Endothelial cell of umbilical vein (primary cell): Measurements from ENCODE around the gene QSER1. TPM values are rescaled to one million over a fixed set of nuclear protein-coding genes. Genes with fewer than 3 reads are reported as not detected.

Experiments used
- BruUV-seq: library from RNA; stranded (reverse); fragments of 400-500 nt; replicated peaks from 2 replicates; lab custom pipeline; 2021; lab: Mats Ljungman, UMichigan
- CTCF ChIA-PET: fragments of 300-600, 350-600 bp; sonication (Branson Sonifier 250); formaldehyde crosslinking; loops from one replicate; lab custom pipeline; 2021; ENCODE audit warnings: antibody characterized with exemption, inconsistent platforms; lab: Charles Lee
- POLR2A ChIA-PET: fragments of 300-600, 350-600 bp; sonication (Branson Sonifier 250); formaldehyde crosslinking; loops from one replicate; lab custom pipeline; 2021; ENCODE audit warnings: antibody characterized with exemption, inconsistent platforms; lab: Charles Lee
- DNase-seq: peaks from one replicate; pipeline ENCODE4 v3.0.0-alpha.2; 2011; ENCODE audit warnings: low read depth, low spot score
- FAIRE-seq: peaks from 2 replicates; lab custom pipeline; 2011; peaks lifted over from hg19 to GRCh38; lab: Jason Lieb, UNC
- H2AFZ ChIP-seq: 2 replicates; pipeline ENCODE4 v1.6.0; 2012; ENCODE audit warnings: low read depth, low read length, control low read depth, inconsistent platforms
- H3K27ac ChIP-seq: 2 replicates; pipeline ENCODE4 v1.5.1; 2011; ENCODE audit warnings: low read depth, mild to moderate bottlenecking, control low read depth, low read length, moderate library complexity; ENCODE audit not compliant: insufficient read depth
- H3K27me3 ChIP-seq, 2 experiments: 2 replicates each; pipeline versions ENCODE4 v1.6.0 to v1.6.1; 2011; ENCODE audit warnings: low read length in 2 of 2, mixed read lengths in 1 of 2; ENCODE audit not compliant: control insufficient read depth in 2 of 2, insufficient read depth in 2 of 2
- H3K36me3 ChIP-seq, 2 experiments: 2 replicates in 1 of 2; 3 replicates in 1 of 2; pipeline ENCODE4 v1.5.1; 2011; ENCODE audit warnings: low read length in 2 of 2, mild to moderate bottlenecking in 1 of 2, moderate library complexity in 1 of 2; ENCODE audit not compliant: control insufficient read depth in 2 of 2, insufficient read depth in 2 of 2; ENCODE audit errors: extremely low read depth in 1 of 2
- H3K4me1 ChIP-seq: 3 replicates; pipeline ENCODE4 v1.5.1; 2011; ENCODE audit warnings: mild to moderate bottlenecking, low read length; ENCODE audit not compliant: control insufficient read depth, insufficient read depth; ENCODE audit errors: extremely low read depth
- H3K4me2 ChIP-seq: 2 replicates; pipeline ENCODE4 v1.6.1; 2011; ENCODE audit warnings: low read length, control low read depth, mixed read lengths; ENCODE audit not compliant: insufficient read depth
- H3K4me3 ChIP-seq, 3 experiments: fragments of 200-600 bp in 1 of 3; sonication (generic), shearing (Covaris generic) in 1 of 3; replicated peaks in 1 of 3; 2 replicates each; pipeline ENCODE4 v1.5.1; 2011 to 2016; ENCODE audit warnings: control low read depth in 3 of 3, low read length in 3 of 3, mild to moderate bottlenecking in 2 of 3, inconsistent platforms in 1 of 3, low read depth in 1 of 3, moderate library complexity in 1 of 3; ENCODE audit not compliant: insufficient read depth in 1 of 3
- H3K79me2 ChIP-seq: 2 replicates; pipeline ENCODE4 v1.6.0; 2012; ENCODE audit warnings: low read length, inconsistent platforms; ENCODE audit not compliant: control insufficient read depth, insufficient read depth
- H3K9ac ChIP-seq: replicated peaks from 2 replicates; pipeline ENCODE3; 2011; ENCODE audit warnings: low read length, control low read depth; ENCODE audit not compliant: insufficient read depth; ENCODE audit errors: extremely low read depth
- H3K9me1 ChIP-seq: replicated peaks from 3 replicates; pipeline ENCODE4 v1.6.0; 2011; ENCODE audit warnings: mild to moderate bottlenecking, low read length; ENCODE audit not compliant: control insufficient read depth, insufficient read depth; ENCODE audit errors: extremely low read depth
- H3K9me3 ChIP-seq: replicated peaks from 2 replicates; pipeline ENCODE4 v1.5.1; 2012; ENCODE audit warnings: low read length, inconsistent platforms; ENCODE audit not compliant: control insufficient read depth, insufficient read depth
- H4K20me1 ChIP-seq: replicated peaks from 2 replicates; pipeline ENCODE3; 2011; ENCODE audit warnings: mild to moderate bottlenecking, low read length; ENCODE audit not compliant: control insufficient read depth, insufficient read depth; ENCODE audit errors: extremely low read depth
- EZH2 ChIP-seq: IDR thresholded peaks from 2 replicates; pipeline ENCODE4 v1.6.1; 2012; ENCODE audit warnings: borderline replicate concordance, low read depth, mild to moderate bottlenecking, moderate library complexity, low read length, inconsistent platforms; ENCODE audit not compliant: severe bottlenecking
- FOS ChIP-seq: IDR thresholded peaks from 2 replicates; pipeline ENCODE4 v1.6.1; 2011; ENCODE audit warnings: mild to moderate bottlenecking, low read length, moderate library complexity, borderline replicate concordance; ENCODE audit not compliant: insufficient read depth
- GATA2 ChIP-seq: IDR thresholded peaks from 2 replicates; pipeline ENCODE4 v1.7.0; 2011; ENCODE audit warnings: low read depth, mild to moderate bottlenecking, moderate library complexity, mixed read lengths, low read length; ENCODE audit not compliant: insufficient read length, insufficient read depth
- JUN ChIP-seq: IDR thresholded peaks from 2 replicates; pipeline ENCODE4 v1.6.1; 2011; ENCODE audit warnings: borderline replicate concordance, low read depth; ENCODE audit not compliant: insufficient read length, insufficient read depth
- POLR2A ChIP-seq: IDR thresholded peaks from 2 replicates; pipeline ENCODE4 v1.6.1; 2012; ENCODE audit warnings: low read depth, mild to moderate bottlenecking, control low read depth, low read length
- POLR2AphosphoS5 ChIP-seq: IDR thresholded peaks from 2 replicates; pipeline ENCODE4 v1.6.1; 2012; ENCODE audit warnings: low read depth, mild to moderate bottlenecking, control low read depth, low read length, moderate library complexity; ENCODE audit not compliant: insufficient read depth
- dilution Hi-C: fragments of 300-500 bp; cut with MboI; formaldehyde crosslinking; loops from one replicate; pipeline ENCODE4 v1.15.0; 2019; ENCODE audit warnings: low sequenced_read_pairs; ENCODE audit not compliant: extremely low pct_ligation_motif_present
- intact Hi-C: fragments of 100-400 bp; cut with micrococcal nuclease; formaldehyde crosslinking; loops from one replicate; pipeline ENCODE4 v1.10.0; 2022
- polyA plus RNA-seq, 4 experiments: library from polyadenylated mRNA; depleted of rRNA in 3 of 4; stranded (reverse) in 3 of 4; unstranded in 1 of 4; fragments of >200 nt; gene quantifications; 2 replicates each; pipeline versions ENCODE4 v1.2.1 to v1.2.3, GENCODE V29; 2011 to 2012; ENCODE audit warnings: missing spikeins in 1 of 4
- total RNA-seq: library from RNA; stranded (reverse); gene quantifications from 2 replicates; pipeline ENCODE4 v1.2.3, GENCODE V29; 2021
- TF ChIP-seq, protein P1 (sequence below), 2 donors: IDR thresholded peaks; 1 replicate in 1 of 2; 2 replicates in 1 of 2; pipeline ENCODE4 v1.5.1; 2011; ENCODE audit warnings: low read length in 2 of 2, mild to moderate bottlenecking in 2 of 2, moderate library complexity in 2 of 2, control low read depth in 1 of 2, inconsistent platforms in 1 of 2, low read depth in 1 of 2; ENCODE audit not compliant: insufficient read depth in 1 of 2; ENCODE audit errors: extremely low read depth in 1 of 2

The QSER1 gene
- total and polyA plus RNA-seq, 2 donors (not counting 3 experiments of a cell fraction or from before 2014, with no cell fraction given): 5.5 to 36.6 TPM

- H3K9me1 ChIP-seq: no peaks in the 10 kb centered on the region
- no peak overlapping the region for H3K4me3 ChIP-seq
- no peaks in the 10 kb centered on the region for H3K36me3 ChIP-seq
- BruUV-seq: no TSS peak
- intact Hi-C loops (no loop called here), dilution Hi-C loops (no loop called here)
- no peaks in the 10 kb centered on the region for H3K4me1 ChIP-seq
- H3K9ac ChIP-seq: no peak overlapping the region
- no peaks in the 10 kb centered on the region for H4K20me1 ChIP-seq
- no peak overlapping the region for H3K27ac ChIP-seq
- TF ChIP-seq JUN (no peak), EZH2 (no peak), GATA2 (no peak), POLR2AphosphoS5 (no peak), POLR2A (no peak), FOS (no peak)
- TF ChIP-seq, protein P1, sequence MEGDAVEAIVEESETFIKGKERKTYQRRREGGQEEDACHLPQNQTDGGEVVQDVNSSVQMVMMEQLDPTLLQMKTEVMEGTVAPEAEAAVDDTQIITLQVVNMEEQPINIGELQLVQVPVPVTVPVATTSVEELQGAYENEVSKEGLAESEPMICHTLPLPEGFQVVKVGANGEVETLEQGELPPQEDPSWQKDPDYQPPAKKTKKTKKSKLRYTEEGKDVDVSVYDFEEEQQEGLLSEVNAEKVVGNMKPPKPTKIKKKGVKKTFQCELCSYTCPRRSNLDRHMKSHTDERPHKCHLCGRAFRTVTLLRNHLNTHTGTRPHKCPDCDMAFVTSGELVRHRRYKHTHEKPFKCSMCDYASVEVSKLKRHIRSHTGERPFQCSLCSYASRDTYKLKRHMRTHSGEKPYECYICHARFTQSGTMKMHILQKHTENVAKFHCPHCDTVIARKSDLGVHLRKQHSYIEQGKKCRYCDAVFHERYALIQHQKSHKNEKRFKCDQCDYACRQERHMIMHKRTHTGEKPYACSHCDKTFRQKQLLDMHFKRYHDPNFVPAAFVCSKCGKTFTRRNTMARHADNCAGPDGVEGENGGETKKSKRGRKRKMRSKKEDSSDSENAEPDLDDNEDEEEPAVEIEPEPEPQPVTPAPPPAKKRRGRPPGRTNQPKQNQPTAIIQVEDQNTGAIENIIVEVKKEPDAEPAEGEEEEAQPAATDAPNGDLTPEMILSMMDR (IDR thresholded peaks at IDR 0.05; ENCODE audit: extremely low read depth in 1 of 2, insufficient read depth in 1 of 2, low read depth in 1 of 2, low read length in 2 of 2): no peak
- H3K79me2 ChIP-seq: peaks cover 67% of the 10 kb centered on the region
- H2AFZ ChIP-seq: no peak overlapping the region
- no peaks in the 10 kb centered on the region for H3K27me3 ChIP-seq
- FAIRE-seq (no peak), DNase-seq (no peak)
- POLR2A ChIA-PET: no interaction called here
- CTCF ChIA-PET: interaction anchor here (1.1 kb wide), 1 partner anchor 13 kb away, joined by 3 read pairs; no protein-coding TSS in a partner anchor
- no peaks in the 10 kb centered on the region for H3K9me3 ChIP-seq
- no peak overlapping the region for H3K4me2 ChIP-seq
These were observed 16.0 kb downstream of the QSER1 start for GRCh38 chr11:32908619-32909018.
